ENCODE measurements around the gene S100A10. TPM values are rescaled to one million over a fixed set of nuclear protein-coding genes. Genes with fewer than 3 reads are reported as not detected.

The S100A10 gene
- total RNA-seq: 100 to 1,000 TPM; 181 to 377 TPM

GRCh38 chr1:151993734-151994496 is at the start of gene S100A10:
Gene S100A10, minus strand, starts transcription at chr1:151993859. Its CDS starts 7,629 bp downstream, at chr1:151986230.
- H3K9me3 Mint-ChIP-seq: no peaks in the 10 kb centered on the region
- H3K27me3 Mint-ChIP-seq: no peaks in the 10 kb centered on the region
- H3K36me3 Mint-ChIP-seq (ENCODE audit: low read depth): peaks cover 27% of the 10 kb centered on the region
- ATAC-seq (replicated peaks): peak; percentile 71
- peak within 1 kb of the TSS; percentile 93 for H3K27ac Mint-ChIP-seq
- H3K4me3 Mint-ChIP-seq: peak within 1 kb of the TSS; percentile 92
- peaks cover 38% of the 10 kb centered on the region for H3K4me1 Mint-ChIP-seq

GRCh38 chr1:152042030-152042429 is 48.4 kb upstream of the S100A10 start:
- H3K36me3 Mint-ChIP-seq (ENCODE audit: low read depth): no peaks in the 10 kb centered on the region
- no peak overlapping the region for H3K27ac Mint-ChIP-seq
- peaks cover 5% of the 10 kb centered on the region for H3K4me1 Mint-ChIP-seq
- H3K9me3 Mint-ChIP-seq: no peaks in the 10 kb centered on the region
- ATAC-seq (replicated peaks): no peak
- H3K27me3 Mint-ChIP-seq: no peaks in the 10 kb centered on the region
- no peak overlapping the region for H3K4me3 Mint-ChIP-seq

- Mint-ChIP-seq H3K4me1 (peaks cover 3% of the 10 kb centered on the region), H3K27ac (no peak overlapping the region), H3K9me3 (no peaks in the 10 kb centered on the region), H3K36me3 (ENCODE audit: low read depth) (peaks cover 21% of the 10 kb centered on the region), H3K27me3 (no peaks in the 10 kb centered on the region), H3K4me3 (no peak overlapping the region)
- no peak for ATAC-seq (replicated peaks)
These were observed 46.2 kb upstream of the S100A10 start for GRCh38 chr1:152039886-152040285.

- peaks cover 25% of the 10 kb centered on the region for H3K36me3 Mint-ChIP-seq (ENCODE audit: low read depth)
- no peaks in the 10 kb centered on the region for H3K4me1 Mint-ChIP-seq
- no peaks in the 10 kb centered on the region for H3K27me3 Mint-ChIP-seq
- ATAC-seq (replicated peaks): no peak
- no peak overlapping the region for H3K27ac Mint-ChIP-seq
- H3K9me3 Mint-ChIP-seq: no peaks in the 10 kb centered on the region
- H3K4me3 Mint-ChIP-seq: no peak overlapping the region
These were observed 45.8 kb upstream of the S100A10 start for GRCh38 chr1:152039461-152039860.

GRCh38 chr1:152038871-152039270 is 45.2 kb upstream of the S100A10 start:
- H3K4me3 Mint-ChIP-seq: no peak overlapping the region
- H3K4me1 Mint-ChIP-seq: no peaks in the 10 kb centered on the region
- ATAC-seq (replicated peaks): no peak
- H3K27me3 Mint-ChIP-seq: no peaks in the 10 kb centered on the region
- peaks cover 31% of the 10 kb centered on the region for H3K36me3 Mint-ChIP-seq (ENCODE audit: low read depth)
- H3K9me3 Mint-ChIP-seq: no peaks in the 10 kb centered on the region
- H3K27ac Mint-ChIP-seq: no peak overlapping the region

GRCh38 chr1:152036267-152037216 is 42.9 kb upstream of the S100A10 start, which contains the start of gene S100A11:
Gene S100A11, minus strand, starts transcription at chr1:152037004. Its CDS starts 89 bp downstream, at chr1:152036915.
- Mint-ChIP-seq H3K27ac (peak within 1 kb of the TSS; percentile 94), H3K9me3 (no peaks in the 10 kb centered on the region), H3K4me1 (peaks cover 12% of the 10 kb centered on the region), H3K27me3 (no peaks in the 10 kb centered on the region), H3K36me3 (ENCODE audit: low read depth) (peaks cover 54% of the 10 kb centered on the region), H3K4me3 (peak within 1 kb of the TSS; percentile 93)
- peak; percentile 89 for ATAC-seq (replicated peaks)

GRCh38 chr1:152035539-152036266 is 42.0 kb upstream of the S100A10 start:
- H3K36me3 Mint-ChIP-seq (ENCODE audit: low read depth): peaks cover 62% of the 10 kb centered on the region

GRCh38 chr1:152034654-152035538 is 41.2 kb upstream of the S100A10 start:
- Mint-ChIP-seq H3K27ac (peak overlapping the region; percentile 94), H3K27me3 (no peaks in the 10 kb centered on the region), H3K4me3 (peak overlapping the region; percentile 93), H3K36me3 (ENCODE audit: low read depth) (peaks cover 68% of the 10 kb centered on the region), H3K4me1 (peaks cover 19% of the 10 kb centered on the region), H3K9me3 (no peaks in the 10 kb centered on the region)
- peak; percentile 57 for ATAC-seq (replicated peaks)

More at GRCh38 chr1:152035539-152036266, 42.0 kb upstream of the S100A10 start:
- ATAC-seq (replicated peaks): no peak
- no peaks in the 10 kb centered on the region for H3K27me3 Mint-ChIP-seq
- H3K4me1 Mint-ChIP-seq: peaks cover 14% of the 10 kb centered on the region
- H3K4me3 Mint-ChIP-seq: peak overlapping the region; percentile 93
- peak overlapping the region; percentile 94 for H3K27ac Mint-ChIP-seq
- H3K9me3 Mint-ChIP-seq: no peaks in the 10 kb centered on the region

- peak overlapping the region; percentile 93 for H3K4me3 Mint-ChIP-seq
- H3K4me1 Mint-ChIP-seq: peaks cover 23% of the 10 kb centered on the region
- peak overlapping the region; percentile 94 for H3K27ac Mint-ChIP-seq
- ATAC-seq (replicated peaks): peak; percentile 8
- peaks cover 73% of the 10 kb centered on the region for H3K36me3 Mint-ChIP-seq (ENCODE audit: low read depth)
- H3K27me3 Mint-ChIP-seq: no peaks in the 10 kb centered on the region
- H3K9me3 Mint-ChIP-seq: no peaks in the 10 kb centered on the region
These were observed 40.6 kb upstream of the S100A10 start for GRCh38 chr1:152034324-152034653.

- H3K27me3 Mint-ChIP-seq: no peaks in the 10 kb centered on the region
- H3K9me3 Mint-ChIP-seq: no peaks in the 10 kb centered on the region
- no peak for ATAC-seq (replicated peaks)
- peaks cover 38% of the 10 kb centered on the region for H3K4me1 Mint-ChIP-seq
- H3K27ac Mint-ChIP-seq: peak overlapping the region; percentile 61
- peaks cover 55% of the 10 kb centered on the region for H3K36me3 Mint-ChIP-seq (ENCODE audit: low read depth)
- H3K4me3 Mint-ChIP-seq: no peak overlapping the region
These were observed 36.2 kb upstream of the S100A10 start for GRCh38 chr1:152029929-152030211.

GRCh38 chr1:152029144-152029928 is 35.7 kb upstream of the S100A10 start:
- peak; percentile 40 for ATAC-seq (replicated peaks)
- Mint-ChIP-seq H3K36me3 (ENCODE audit: low read depth) (peaks cover 49% of the 10 kb centered on the region), H3K4me3 (peak overlapping the region; percentile 18), H3K27me3 (no peaks in the 10 kb centered on the region), H3K4me1 (peaks cover 38% of the 10 kb centered on the region), H3K9me3 (no peaks in the 10 kb centered on the region), H3K27ac (peak overlapping the region; percentile 61)

GRCh38 chr1:152026895-152027294 is 33.2 kb upstream of the S100A10 start:
- H3K9me3 Mint-ChIP-seq: no peaks in the 10 kb centered on the region

GRCh38 chr1:152024223-152024622 is 30.6 kb upstream of the S100A10 start:
- Mint-ChIP-seq H3K36me3 (ENCODE audit: low read depth) (peaks cover 2% of the 10 kb centered on the region), H3K4me3 (no peak overlapping the region), H3K27ac (no peak overlapping the region), H3K4me1 (peaks cover 14% of the 10 kb centered on the region), H3K9me3 (no peaks in the 10 kb centered on the region), H3K27me3 (no peaks in the 10 kb centered on the region)
- ATAC-seq (replicated peaks): no peak

More at GRCh38 chr1:152026895-152027294, 33.2 kb upstream of the S100A10 start:
- H3K4me3 Mint-ChIP-seq: no peak overlapping the region
- H3K4me1 Mint-ChIP-seq: peaks cover 29% of the 10 kb centered on the region
- H3K27me3 Mint-ChIP-seq: no peaks in the 10 kb centered on the region
- H3K36me3 Mint-ChIP-seq (ENCODE audit: low read depth): peaks cover 25% of the 10 kb centered on the region
- no peak overlapping the region for H3K27ac Mint-ChIP-seq
- no peak for ATAC-seq (replicated peaks)
